MCF 10A (cell line): Measurements from ENCODE around the gene DLG2. TPM values are rescaled to one million over a fixed set of nuclear protein-coding genes. Genes with fewer than 3 reads are reported as not detected.

Experiments used
- BruUV-seq: library from RNA; stranded (reverse); fragments of 400-500 nt; replicated peaks from 2 replicates; lab custom pipeline; 2021; lab: Mats Ljungman, UMichigan
- CTCF ChIA-PET: fragments of 300-600 bp; sonication (Branson Sonifier 250); formaldehyde crosslinking; extraction: SDS; loops from one replicate; lab custom pipeline; 2021; ENCODE audit warnings: antibody characterized with exemption, inconsistent platforms; lab: Yijun Ruan, JAX
- POLR2A ChIA-PET: fragments of 300-600, 350-650 bp; sonication (Branson Sonifier 250); formaldehyde crosslinking; extraction: SDS; loops from one replicate; lab custom pipeline; 2020; ENCODE audit warnings: antibody characterized with exemption, inconsistent platforms; lab: Yijun Ruan, JAX
- DNase-seq: peaks from one replicate; pipeline ENCODE4 v3.0.0-alpha.2; 2018; ENCODE audit not compliant: unreplicated experiment
- H3K27ac Mint-ChIP-seq: one replicate; pipeline ENCODE4 v1.8.0; 2022; ENCODE audit warnings: mild to moderate bottlenecking, low read depth, mixed read lengths; ENCODE audit not compliant: unreplicated experiment
- H3K27me3 Mint-ChIP-seq: one replicate; pipeline ENCODE4 v1.8.0; 2022; ENCODE audit warnings: mixed read lengths; ENCODE audit not compliant: insufficient read depth, unreplicated experiment
- H3K36me3 Mint-ChIP-seq: one replicate; pipeline ENCODE4 v1.8.0; 2022; ENCODE audit warnings: mild to moderate bottlenecking, moderate library complexity, mixed read lengths; ENCODE audit not compliant: insufficient read depth, unreplicated experiment
- H3K4me1 Mint-ChIP-seq: one replicate; pipeline ENCODE4 v1.8.0; 2022; ENCODE audit warnings: mixed read lengths; ENCODE audit not compliant: insufficient read depth, unreplicated experiment
- H3K4me3 Mint-ChIP-seq: one replicate; pipeline ENCODE4 v1.8.0; 2022; ENCODE audit warnings: mild to moderate bottlenecking, moderate library complexity, mixed read lengths; ENCODE audit not compliant: unreplicated experiment
- H3K9me3 Mint-ChIP-seq: one replicate; pipeline ENCODE4 v1.8.0; 2022; ENCODE audit warnings: mixed read lengths; ENCODE audit not compliant: unreplicated experiment
- CTCF ChIP-seq: fragments of 200-600 bp; IDR thresholded peaks from one replicate; pipeline ENCODE4 v1.8.0; 2022; ENCODE audit warnings: antibody characterized with exemption, mild to moderate bottlenecking; ENCODE audit not compliant: unreplicated experiment
- intact Hi-C: fragments of 100-400 bp; cut with micrococcal nuclease; formaldehyde crosslinking; loops from 2 replicates; pipeline ENCODE4 v1.14.1; 2022
- total RNA-seq: library from RNA; stranded (reverse); gene quantifications from 2 replicates; pipeline ENCODE4 v1.2.3, GENCODE V29; 2022

Gene DLG2
- total RNA-seq, 1 experiment from 2014 or later: 0.26 TPM

GRCh38 chr11:85595285-85595884 lies 31.8 kb downstream of the DLG2 start:
- POLR2A ChIA-PET: no interaction called here
- Mint-ChIP-seq H3K4me1 (no peaks in the 10 kb centered on the region), H3K36me3 (no peaks in the 10 kb centered on the region), H3K27me3 (peaks cover 18% of the 10 kb centered on the region), H3K9me3 (no peaks in the 10 kb centered on the region), H3K27ac (no peak overlapping the region), H3K4me3 (no peak overlapping the region)
- no TSS peak for BruUV-seq
- peak; percentile 56 for DNase-seq
- intact Hi-C loops: loop anchor here (1.0 to 10.0 kb wide), 6 partner anchors 69 to 697 kb away; partner anchors contain the start of gene CCDC83
- CTCF ChIA-PET: interaction anchor here (0.6 to 0.9 kb wide), 5 partner anchors 15 to 415 kb away, joined by 3 to 4 read pairs (median 3); partner anchors contain the start of genes CCDC83 and TMEM126B
- TF ChIP-seq CTCF: peak; percentile 56

- TF ChIP-seq CTCF: peak; percentile 32
- H3K4me3 Mint-ChIP-seq: no peak overlapping the region
- no peaks in the 10 kb centered on the region for H3K36me3 Mint-ChIP-seq
- intact Hi-C loops: loop anchor here (1.0 to 10.0 kb wide), 4 partner anchors 354 to 1032 kb away; no protein-coding TSS in a partner anchor
- peaks cover 29% of the 10 kb centered on the region for H3K27me3 Mint-ChIP-seq
- CTCF ChIA-PET: interaction anchor here (0.6 to 1.5 kb wide), 7 partner anchors 10 to 1752 kb away, joined by 3 to 8 read pairs (median 4); no protein-coding TSS in a partner anchor
- H3K27ac Mint-ChIP-seq: no peak overlapping the region
- no peaks in the 10 kb centered on the region for H3K9me3 Mint-ChIP-seq
- peak; percentile 38 for DNase-seq
- no TSS peak for BruUV-seq
- no peaks in the 10 kb centered on the region for H3K4me1 Mint-ChIP-seq
- POLR2A ChIA-PET: interaction anchor here (0.6 to 1.4 kb wide), 2 partner anchors 37 to 128 kb away, joined by 3 to 5 read pairs; partner anchors contain the start of gene TMEM126B
These were observed 36.2 kb downstream of the DLG2 start for GRCh38 chr11:85590848-85591483.

- Mint-ChIP-seq H3K9me3 (no peaks in the 10 kb centered on the region), H3K27ac (no peak overlapping the region), H3K27me3 (peaks cover 44% of the 10 kb centered on the region), H3K4me1 (no peaks in the 10 kb centered on the region), H3K36me3 (no peaks in the 10 kb centered on the region), H3K4me3 (no peak overlapping the region)
- ChIA-PET POLR2A (interaction anchor here (1.4 kb wide), 1 partner anchor 39 kb away, joined by 5 read pairs; the partner anchor contains the start of gene TMEM126B), CTCF (interaction anchor here (0.5 to 1.2 kb wide), 6 partner anchors 11 to 1030 kb away, joined by 3 to 4 read pairs (median 3); no protein-coding TSS in a partner anchor)
- intact Hi-C loops: no loop called here
- no TSS peak for BruUV-seq
- TF ChIP-seq CTCF: no peak
- no peak for DNase-seq
These were observed 37.8 kb downstream of the DLG2 start for GRCh38 chr11:85589373-85589772.

- TF ChIP-seq CTCF: no peak
- no peaks in the 10 kb centered on the region for H3K4me1 Mint-ChIP-seq
- no TSS peak for BruUV-seq
- POLR2A ChIA-PET: no interaction called here
- no peak overlapping the region for H3K27ac Mint-ChIP-seq
- H3K27me3 Mint-ChIP-seq: peaks cover 34% of the 10 kb centered on the region
- H3K36me3 Mint-ChIP-seq: peaks cover 5% of the 10 kb centered on the region
- intact Hi-C loops: no loop called here
- H3K9me3 Mint-ChIP-seq: no peaks in the 10 kb centered on the region
- H3K4me3 Mint-ChIP-seq: no peak overlapping the region
- CTCF ChIA-PET: interaction anchor here (0.6 kb wide), 1 partner anchor 43 kb away, joined by 3 read pairs; no protein-coding TSS in a partner anchor
- no peak for DNase-seq
These were observed 45.0 kb downstream of the DLG2 start for GRCh38 chr11:85582111-85582510.
